H9 (cell line): ENCODE results near the gene ZMYND8. TPM values are rescaled to one million over a fixed set of nuclear protein-coding genes. Genes with fewer than 3 reads are reported as not detected.

Experiments
- DNase-seq: peaks from one replicate; pipeline ENCODE4 v3.0.0-alpha.2; 2017
- H2AFZ ChIP-seq: one replicate; pipeline ENCODE4 v1.6.1; 2013; ENCODE audit warnings: mild to moderate bottlenecking, low read length, control low read depth, moderate library complexity
- H2AK5ac ChIP-seq: 2 replicates; pipeline ENCODE4 v1.6.1; 2013; ENCODE audit warnings: low read length, control low read depth, mixed read lengths; ENCODE audit not compliant: insufficient read length
- H2BK120ac ChIP-seq: one replicate; pipeline ENCODE4 v1.6.1; 2013; ENCODE audit warnings: low read depth, mild to moderate bottlenecking, low read length, control low read depth, inconsistent platforms; ENCODE audit not compliant: poor library complexity, severe bottlenecking
- H2BK12ac ChIP-seq: 2 replicates; pipeline ENCODE4 v1.6.1; 2013; ENCODE audit warnings: low read length, control low read depth, mixed read lengths, low read depth; ENCODE audit not compliant: insufficient read length
- H2BK15ac ChIP-seq: 2 replicates; pipeline ENCODE4 v1.6.1; 2013; ENCODE audit warnings: low read depth, low read length, control low read depth
- H2BK20ac ChIP-seq: one replicate; pipeline ENCODE4 v1.6.1; 2013; ENCODE audit warnings: low read depth, mild to moderate bottlenecking, low read length, control low read depth, inconsistent platforms; ENCODE audit not compliant: poor library complexity, severe bottlenecking
- H2BK5ac ChIP-seq: 2 replicates; pipeline ENCODE4 v1.6.1; 2013; ENCODE audit warnings: low read length, control low read depth, mixed read lengths; ENCODE audit not compliant: insufficient read length
- H3K14ac ChIP-seq: 2 replicates; pipeline ENCODE4 v1.6.1; 2013; ENCODE audit warnings: low read length, control low read depth; ENCODE audit not compliant: insufficient read depth
- H3K18ac ChIP-seq: 2 replicates; pipeline ENCODE4 v1.6.1; 2013; ENCODE audit warnings: low read depth, mild to moderate bottlenecking, mixed read lengths, low read length, control low read depth; ENCODE audit not compliant: insufficient read length
- H3K23ac ChIP-seq: 2 replicates; pipeline ENCODE4 v1.6.1; 2013; ENCODE audit warnings: low read length, control low read depth, mixed read lengths, low read depth; ENCODE audit not compliant: insufficient read length
- H3K23me2 ChIP-seq: 2 replicates; pipeline ENCODE4 v1.6.1; 2013; ENCODE audit warnings: low read depth, mild to moderate bottlenecking, mixed read lengths, low read length, control low read depth; ENCODE audit not compliant: insufficient read length, poor library complexity, severe bottlenecking
- H3K27ac ChIP-seq: 2 replicates; pipeline ENCODE4 v1.5.1; 2013; ENCODE audit warnings: low read length, control low read depth, mixed read lengths, low read depth; ENCODE audit not compliant: insufficient read length
- H3K27me3 ChIP-seq: 2 replicates; pipeline ENCODE4 v1.6.1; 2013; ENCODE audit warnings: low read length, control low read depth, inconsistent platforms; ENCODE audit not compliant: insufficient read depth
- H3K4ac ChIP-seq: 2 replicates; pipeline ENCODE4 v1.6.1; 2013; ENCODE audit warnings: low read depth, mild to moderate bottlenecking, control low read depth, inconsistent platforms, low read length, moderate library complexity
- H3K4me1 ChIP-seq: 2 replicates; pipeline ENCODE4 v1.6.1; 2013; ENCODE audit warnings: low read length, control low read depth, inconsistent platforms; ENCODE audit not compliant: insufficient read depth
- H3K4me2 ChIP-seq: 2 replicates; pipeline ENCODE4 v1.6.1; 2013; ENCODE audit warnings: low read length, control low read depth, mixed read lengths; ENCODE audit not compliant: insufficient read length, insufficient read depth
- H3K56ac ChIP-seq: 2 replicates; pipeline ENCODE4 v1.6.1; 2013; ENCODE audit warnings: low read depth, mild to moderate bottlenecking, mixed read lengths, low read length, control low read depth; ENCODE audit not compliant: insufficient read length
- H3K79me1 ChIP-seq: 2 replicates; pipeline ENCODE4 v1.6.1; 2013; ENCODE audit warnings: low read depth, mild to moderate bottlenecking, moderate library complexity, low read length, control low read depth, inconsistent platforms; ENCODE audit not compliant: insufficient read depth, poor library complexity, severe bottlenecking
- H3K79me2 ChIP-seq: 2 replicates; pipeline ENCODE4 v1.6.1; 2013; ENCODE audit warnings: low read length, control low read depth, inconsistent platforms; ENCODE audit not compliant: insufficient read depth
- H3K9ac ChIP-seq: 2 replicates; pipeline ENCODE4 v1.6.1; 2013; ENCODE audit warnings: low read length, control low read depth, mixed read lengths; ENCODE audit not compliant: insufficient read length; ENCODE audit errors: extremely low read depth
- H3K9me3 ChIP-seq: one replicate; pipeline ENCODE4 v1.6.1; 2013; ENCODE audit warnings: low read depth, low read length, inconsistent platforms; ENCODE audit not compliant: control insufficient read depth
- H3T11ph ChIP-seq: one replicate; pipeline ENCODE4 v1.6.1; 2013; ENCODE audit warnings: mild to moderate bottlenecking, low read length, control low read depth, inconsistent platforms
- H4K20me1 ChIP-seq: one replicate; pipeline ENCODE4 v1.6.1; 2013; ENCODE audit not compliant: control insufficient read depth, insufficient read length, insufficient read depth
- H4K5ac ChIP-seq: 2 replicates; pipeline ENCODE4 v1.6.1; 2013; ENCODE audit warnings: low read depth, mild to moderate bottlenecking, mixed read lengths, low read length, control low read depth; ENCODE audit not compliant: insufficient read length
- H4K8ac ChIP-seq: replicated peaks from 2 replicates; pipeline ENCODE4 v1.6.1; 2013; ENCODE audit warnings: low read length, control low read depth, mixed read lengths, low read depth; ENCODE audit not compliant: insufficient read length
- H4K91ac ChIP-seq: 2 replicates; pipeline ENCODE4 v1.6.1; 2013; ENCODE audit warnings: low read depth, mild to moderate bottlenecking, moderate library complexity, mixed read lengths, low read length, control low read depth; ENCODE audit not compliant: insufficient read length
- H3K27ac Mint-ChIP-seq, 3 experiments: 2 replicates in 2 of 3; 3 replicates in 1 of 3; pipeline ENCODE4 v1.8.0; 2020 to 2021; ENCODE audit warnings: mixed read lengths in 3 of 3, mild to moderate bottlenecking in 1 of 3, moderate library complexity in 1 of 3
- H3K27me3 Mint-ChIP-seq: 2 replicates; pipeline ENCODE4 v1.8.0; 2021; ENCODE audit warnings: low read depth, mild to moderate bottlenecking, moderate library complexity, mixed read lengths
- H3K36me3 Mint-ChIP-seq, 3 experiments: 2 replicates in 2 of 3; 3 replicates in 1 of 3; pipeline ENCODE4 v1.8.0; 2020 to 2021; ENCODE audit warnings: low read depth in 3 of 3, mixed read lengths in 3 of 3; ENCODE audit not compliant: insufficient read depth in 1 of 3
- H3K4me1 Mint-ChIP-seq, 2 experiments: 2 replicates each; pipeline ENCODE4 v1.8.0; 2020; ENCODE audit warnings: mixed read lengths in 2 of 2
- H3K4me3 Mint-ChIP-seq, 2 experiments: 2 replicates in 1 of 2; 3 replicates in 1 of 2; pipeline ENCODE4 v1.8.0; 2020 to 2021; ENCODE audit warnings: mild to moderate bottlenecking in 2 of 2, mixed read lengths in 2 of 2, moderate library complexity in 1 of 2
- H3K9me3 Mint-ChIP-seq, 2 experiments: 2 replicates in 1 of 2; 3 replicates in 1 of 2; pipeline ENCODE4 v1.8.0; 2020; ENCODE audit warnings: mild to moderate bottlenecking in 2 of 2, mixed read lengths in 2 of 2, moderate library complexity in 1 of 2
- CTCF ChIP-seq: fragments of 200-600 bp; sonication (generic); conservative IDR thresholded peaks from 3 replicates; pipeline ENCODE4 v1.8.0; 2021; ENCODE audit warnings: antibody characterized with exemption, mild to moderate bottlenecking
- WGBS: extraction: QIAGEN DNeasy Blood & Tissue Kit; methylation state at CpG from one replicate; pipeline ENCODE4 v1.1.7; 2013; ENCODE audit warnings: missing lambda C conversion rate, low lambda C conversion rate, mixed read lengths; ENCODE audit not compliant: insufficient read length; ENCODE audit errors: extremely low coverage; 5-methylcytosine and 5-hydroxymethylcytosine counted together
- total RNA-seq: library from RNA; stranded (reverse); gene quantifications from 2 replicates; pipeline ENCODE4 v1.2.1, GENCODE V29; 2021

The ZMYND8 gene
- total RNA-seq, 1 experiment from 2014 or later = 158 TPM

GRCh38 chr20:47244451-47244850 lies 112.0 kb downstream of the ZMYND8 start:
- H2AFZ ChIP-seq = no peak overlapping the region
- H3K27ac ChIP-seq = no peak overlapping the region
- H3K27me3 Mint-ChIP-seq = no peaks in the 10 kb centered on the region
- H3T11ph ChIP-seq = no peak overlapping the region
- H3K4me3 Mint-ChIP-seq = no peak overlapping the region
- H3K36me3 Mint-ChIP-seq = peaks cover 36 to 79% (median 72%) of the 10 kb centered on the region in 3 experiments
- no peak overlapping the region for H3K56ac ChIP-seq
- H3K23me2 ChIP-seq = no peaks in the 10 kb centered on the region
- H3K4me1 Mint-ChIP-seq = peaks cover 0 to 14% of the 10 kb centered on the region in 2 experiments; a peak in 2 of 4 replicates
- H3K4me1 ChIP-seq = no peaks in the 10 kb centered on the region
- no peak overlapping the region for H3K9ac ChIP-seq
- H3K27ac Mint-ChIP-seq = no peak overlapping the region
- no peak overlapping the region for H3K23ac ChIP-seq
- no peak overlapping the region for H2AK5ac ChIP-seq
- no peaks in the 10 kb centered on the region for H3K79me1 ChIP-seq
- H2BK20ac ChIP-seq = no peak overlapping the region
- no CpG with 5 or more reads among the region's 3 CpGs for WGBS
- TF ChIP-seq CTCF = no peak
- no peaks in the 10 kb centered on the region for H3K27me3 ChIP-seq
- no peak overlapping the region for H4K5ac ChIP-seq
- no peak overlapping the region for H3K4me2 ChIP-seq
- H3K4ac ChIP-seq = no peak overlapping the region
- H3K9me3 Mint-ChIP-seq = no peaks in the 10 kb centered on the region
- no peak for DNase-seq
- peaks cover 4% of the 10 kb centered on the region for H4K20me1 ChIP-seq
- no peak overlapping the region for H2BK120ac ChIP-seq
- H3K9me3 ChIP-seq = no peaks in the 10 kb centered on the region
- H3K14ac ChIP-seq = no peak overlapping the region
- H2BK12ac ChIP-seq = no peak overlapping the region
- no peaks in the 10 kb centered on the region for H3K79me2 ChIP-seq
- no peak overlapping the region for H4K8ac ChIP-seq
- peak overlapping the region; percentile 16 for H2BK5ac ChIP-seq
- H4K91ac ChIP-seq = no peak overlapping the region
- H2BK15ac ChIP-seq = no peak overlapping the region
- H3K18ac ChIP-seq = no peak overlapping the region
